ENCODE data around the gene SLF1. TPM values are rescaled to one million over a fixed set of nuclear protein-coding genes. Genes with fewer than 3 reads are reported as not detected.
"Not testable (repeated sequence)": the region's sequence is repeated elsewhere in the genome, so short reads cannot be mapped to it uniquely, and the experiment has no call there.

The SLF1 gene
- polyA plus RNA-seq, 1 of the 3 experiments (the other 2 are of a cell fraction): 5.5 TPM

DNA sequence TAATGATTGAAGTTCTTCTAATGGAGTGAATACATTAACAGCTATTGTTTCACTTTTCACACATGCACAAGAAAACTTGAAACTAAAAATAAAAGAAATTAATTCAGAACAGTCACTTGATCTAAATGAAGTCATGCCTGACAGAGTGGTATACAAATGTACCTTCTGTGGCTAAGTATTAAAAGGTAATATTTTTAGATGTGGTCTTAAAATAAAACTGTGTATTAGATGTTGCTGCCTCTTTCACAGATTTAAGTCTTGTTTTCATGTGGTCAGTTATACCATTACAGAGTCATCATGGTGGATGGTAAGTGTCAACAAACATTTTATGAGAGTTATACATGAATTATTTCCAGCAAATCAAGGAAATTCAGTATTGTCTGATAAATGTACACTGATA lies 47.1 kb upstream of the SLF1 start:
- Histone ChIP-seq H3K9ac (no peak overlapping the region), H3K27ac (ENCODE audit: low read depth in 2 of 2, low read length in 1 of 2) (no peak overlapping the region), H3K9me3 (no peaks in the 10 kb centered on the region), H3K9me2 (no peaks in the 10 kb centered on the region), H3K36me3 (replicated peaks in 1 of 2; ENCODE audit: control insufficient read depth in 1 of 2, insufficient read depth in 2 of 2, low read length in 1 of 2) (no peaks in the 10 kb centered on the region), H2AFZ (ENCODE audit: low read depth) (no peak overlapping the region), H3K27me3 (ENCODE audit: insufficient read depth) (no peaks in the 10 kb centered on the region), H3K4me3 (ENCODE audit: low read depth in 2 of 2, low read length in 1 of 2) (no peak overlapping the region), H3K4me2 (no peak overlapping the region), H4K20me1 (ENCODE audit: insufficient read depth) (no peaks in the 10 kb centered on the region), H3K4me1 (ENCODE audit: control insufficient read depth in 1 of 2, insufficient read depth in 2 of 2, low read depth in 1 of 2, low read length in 1 of 2) (peaks cover 0 to 2% of the 10 kb centered on the region in 2 experiments; a peak in 1 of 4 replicates), H3F3A (replicated peaks; ENCODE audit: insufficient read depth) (no peaks in the 10 kb centered on the region), H3K79me2 (ENCODE audit: insufficient read depth) (no peaks in the 10 kb centered on the region)
- CTCF ChIA-PET: no interaction called here
- DNase-seq: no peak
- POLR2A ChIA-PET: no interaction called here
- TF ChIP-seq POLR2AphosphoS5 (IDR thresholded peaks at IDR 0.05; ENCODE audit: low read depth, low read length) (no peak), RAD21 (IDR thresholded peaks at IDR 0.05; ENCODE audit: low read length) (no peak), REST (IDR thresholded peaks at IDR 0.05; ENCODE audit: low read depth, low read length) (no peak), FOXM1 (IDR thresholded peaks at IDR 0.05; ENCODE audit: low read depth) (no peak), GABPA (IDR thresholded peaks at IDR 0.05; ENCODE audit: low read depth) (no peak), CHD2 (IDR thresholded peaks at IDR 0.05; ENCODE audit: low read length, partially characterized antibody) (no peak), RCOR1 (IDR thresholded peaks at IDR 0.05; ENCODE audit: low read length) (no peak), TAF1 (IDR thresholded peaks at IDR 0.05; ENCODE audit: borderline replicate concordance, low read depth, low read length) (no peak), CTCF (IDR thresholded peaks at IDR 0.05) (no peak), SIN3A (IDR thresholded peaks at IDR 0.05; ENCODE audit: borderline replicate concordance, low read depth, low read length) (no peak), EP300 (IDR thresholded peaks at IDR 0.05; ENCODE audit: borderline replicate concordance in 1 of 2, low read depth in 1 of 2, low read length in 1 of 2) (no peak)
- TF ChIP-seq, protein P1, sequence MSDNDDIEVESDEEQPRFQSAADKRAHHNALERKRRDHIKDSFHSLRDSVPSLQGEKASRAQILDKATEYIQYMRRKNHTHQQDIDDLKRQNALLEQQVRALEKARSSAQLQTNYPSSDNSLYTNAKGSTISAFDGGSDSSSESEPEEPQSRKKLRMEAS (IDR thresholded peaks at IDR 0.05; ENCODE audit: low read depth): no peak

- H3K27me3 ChIP-seq (ENCODE audit: insufficient read depth); H3K9me3 ChIP-seq; H3F3A ChIP-seq (replicated peaks; ENCODE audit: insufficient read depth); H2AFZ ChIP-seq (ENCODE audit: low read depth); H3K27ac ChIP-seq (ENCODE audit: low read depth in 2 of 2, low read length in 1 of 2); H3K79me2 ChIP-seq (ENCODE audit: insufficient read depth); H3K9me2 ChIP-seq; H3K4me2 ChIP-seq; H3K36me3 ChIP-seq (replicated peaks in 1 of 2; ENCODE audit: control insufficient read depth in 1 of 2, insufficient read depth in 2 of 2, low read length in 1 of 2); H3K4me3 ChIP-seq (ENCODE audit: low read depth in 2 of 2, low read length in 1 of 2); POLR2A ChIA-PET; H3K4me1 ChIP-seq (ENCODE audit: control insufficient read depth in 1 of 2, insufficient read depth in 2 of 2, low read depth in 1 of 2, low read length in 1 of 2); H3K9ac ChIP-seq; H4K20me1 ChIP-seq (ENCODE audit: insufficient read depth); DNase-seq: not testable (repeated sequence)
- WGBS (ENCODE audit: low lambda C conversion rate): 100% methylated on average over 1 of the region's 1 CpG
- CTCF ChIA-PET: interaction anchor here (1.1 kb wide), 1 partner anchor 21 kb away, joined by 3 read pairs; no protein-coding TSS in a partner anchor
Observed at GRCh38 chr5:94573349-94573748, 45.1 kb upstream of the SLF1 start.

All from SK-N-SH (cell line).